NCI-H1417 treated with DMSO at 0.1 percent for 48 hours (cell line): ENCODE measurements around the gene MRPS10.

ENCODE experiments used
- DNase-seq: peaks from one replicate; lab custom pipeline; 2025; lab: John Stamatoyannopoulos, UW

The MRPS10 gene

DNA sequence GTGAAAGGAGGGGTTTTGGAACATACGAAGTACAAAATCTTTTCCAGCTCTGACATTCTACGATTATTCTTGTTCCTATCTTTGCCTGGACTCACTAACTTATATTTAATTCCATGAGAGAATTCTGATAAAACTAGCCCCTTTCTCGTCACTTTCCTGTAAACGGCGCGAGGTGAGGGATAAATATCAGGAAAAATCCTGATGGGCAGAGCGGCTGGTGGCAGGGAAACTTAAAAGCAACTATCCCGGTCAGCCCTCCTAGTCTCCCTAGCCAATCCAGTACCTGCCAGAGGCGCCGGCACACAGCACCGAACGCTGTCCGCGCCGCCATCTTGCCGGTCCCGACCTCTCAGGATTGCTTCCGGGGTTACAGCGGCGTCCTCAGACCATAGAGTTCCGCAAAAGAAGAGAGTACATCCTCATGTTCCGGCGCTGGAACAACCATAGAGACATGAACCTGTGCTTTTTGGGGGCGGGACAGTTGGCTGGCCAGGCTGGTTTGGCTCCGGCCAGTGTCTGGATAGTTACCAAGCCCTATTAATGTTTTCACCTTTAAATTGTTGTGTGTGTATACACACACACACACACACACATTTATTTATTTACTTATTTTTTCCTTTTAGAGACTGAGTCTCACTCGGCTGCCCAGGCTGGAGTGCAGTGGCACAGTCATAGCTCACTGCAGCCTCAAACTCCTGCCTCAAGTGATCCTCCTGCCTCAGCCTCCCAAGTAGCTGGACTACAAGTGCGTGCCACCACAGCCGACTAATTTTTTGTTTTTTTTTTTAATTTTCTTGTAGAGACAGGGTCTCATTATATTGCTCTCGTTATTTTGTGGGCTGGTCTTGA is at the start of gene MRPS10:
Gene MRPS10 (minus strand): TSS at position 343 of the 849 bp plus-strand sequence. CDS start 12 bp downstream, at position 331.
- peak; percentile 86 for DNase-seq

DNA sequence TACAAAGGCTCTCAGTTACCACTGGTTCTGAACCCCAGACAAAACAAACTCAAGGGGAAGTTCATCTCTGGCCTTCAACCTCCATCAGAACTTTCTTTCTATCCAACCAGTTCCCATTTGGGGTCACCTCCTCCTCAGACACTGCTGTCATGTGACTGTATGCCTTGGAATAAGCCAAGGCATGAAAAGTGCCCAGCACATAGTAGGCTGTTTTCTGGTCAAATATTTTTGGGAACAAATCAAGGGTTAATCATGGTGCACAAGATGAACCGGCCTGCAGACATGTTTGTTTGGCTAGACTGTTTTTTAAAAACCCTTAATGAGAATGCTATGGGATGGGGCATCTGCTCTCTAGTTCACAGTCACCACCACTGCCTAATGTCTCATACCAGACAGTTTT is 48.9 kb upstream of the MRPS10 start:
- DNase-seq, result no peak

DNA sequence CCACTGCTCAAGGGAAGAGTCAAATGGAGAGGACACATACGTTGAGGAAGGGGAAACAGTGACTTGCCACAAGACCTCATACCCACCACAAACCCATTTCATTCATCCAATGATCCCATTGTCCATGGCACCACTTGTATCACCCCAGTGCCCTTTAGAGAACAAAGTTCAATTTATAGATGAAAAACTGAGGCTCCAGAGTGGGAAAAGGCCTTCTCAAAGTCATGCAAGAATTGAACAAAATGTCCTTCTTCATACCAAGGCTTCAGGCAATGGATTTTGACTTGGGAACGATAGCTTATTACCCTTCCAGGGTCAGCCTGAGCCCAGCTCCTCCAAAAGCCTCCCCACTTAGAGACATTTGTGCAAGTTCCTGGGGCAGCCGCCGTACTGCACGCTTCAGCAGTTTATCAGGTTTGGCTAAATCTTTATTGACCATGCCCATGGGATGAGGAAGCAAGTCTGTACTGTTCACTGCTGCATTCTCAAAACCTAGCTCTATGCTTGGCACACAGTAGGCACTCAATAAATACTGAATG is 47.3 kb upstream of the MRPS10 start:
- no peak for DNase-seq

GRCh38 chr6:42264162-42264851 is 46.6 kb upstream of the MRPS10 start:
- DNase-seq, result no peak

- no peak for DNase-seq
Measured at GRCh38 chr6:42263165-42263728, 45.6 kb upstream of the MRPS10 start.

DNA sequence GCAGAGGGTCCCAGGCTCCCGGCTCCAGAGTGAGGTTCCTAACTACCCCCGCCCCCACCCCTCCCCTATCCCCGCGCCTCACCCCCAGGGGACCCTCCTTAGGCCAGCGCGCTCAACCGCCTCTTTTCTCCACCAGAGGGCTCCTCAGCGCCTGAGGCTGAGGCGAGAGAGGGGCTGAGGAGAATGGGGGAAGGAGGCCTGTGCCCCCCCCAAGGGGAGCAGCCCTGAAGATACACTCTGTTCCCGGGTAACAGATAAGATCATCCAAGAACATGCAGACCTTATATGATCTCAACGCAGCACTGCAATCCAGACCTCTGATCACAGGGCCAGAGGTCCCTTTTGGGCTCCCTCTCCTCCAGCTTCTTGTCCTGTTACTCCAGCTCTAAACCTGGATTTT is 43.3 kb upstream of the MRPS10 start:
- no peak for DNase-seq

DNA sequence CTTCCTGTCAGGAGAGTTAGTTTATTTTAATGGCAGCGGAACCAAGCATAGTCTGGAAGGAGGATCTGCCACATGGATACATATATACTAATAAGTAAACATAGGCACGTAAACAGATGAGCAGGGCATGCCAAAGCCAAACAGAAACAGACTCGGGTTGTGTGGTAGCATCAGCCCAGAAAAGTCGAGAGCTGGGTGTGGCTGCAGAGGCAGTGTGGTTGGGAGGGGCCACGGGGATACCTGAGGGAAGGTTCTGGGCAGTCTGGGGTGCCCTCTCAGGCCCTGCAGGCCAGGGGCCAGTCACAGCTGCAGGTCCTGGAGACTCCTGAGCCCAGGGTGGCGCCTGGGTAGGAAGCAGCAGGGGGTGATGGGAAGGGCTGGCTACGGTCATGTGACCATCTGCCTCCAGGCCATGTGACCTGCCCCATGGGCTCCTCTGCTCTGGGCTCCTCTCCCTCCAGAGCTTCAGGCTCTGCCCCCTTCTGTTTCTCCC is 42.8 kb upstream of the MRPS10 start:
- no peak for DNase-seq

DNA sequence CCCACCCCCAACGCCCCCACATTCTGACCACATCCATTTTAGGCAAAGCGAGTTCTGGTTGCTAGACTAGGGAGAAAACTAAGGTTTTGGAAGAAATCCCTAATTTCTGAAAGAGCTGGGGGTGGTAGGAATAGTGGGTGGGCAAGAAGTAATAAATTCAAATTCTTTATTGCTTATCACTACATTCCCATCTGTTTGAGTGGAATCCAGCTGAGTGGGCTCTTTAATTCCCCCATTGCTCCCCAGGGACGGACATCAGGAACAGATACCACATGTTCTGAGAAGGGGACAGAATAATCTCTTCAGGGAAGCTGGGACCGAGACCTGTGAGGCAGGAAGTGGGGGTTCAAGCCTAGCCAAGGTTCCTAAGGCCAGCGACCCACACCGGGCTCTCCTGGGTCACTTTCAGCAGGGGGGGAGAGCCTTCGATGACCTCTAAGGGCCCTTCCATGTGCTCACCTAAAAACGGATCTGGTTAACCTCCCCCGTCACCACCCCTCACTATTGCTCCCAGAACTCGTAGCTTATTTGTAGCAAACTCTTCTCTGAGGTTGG is 42.3 kb upstream of the MRPS10 start:
- DNase-seq, result no peak

DNA sequence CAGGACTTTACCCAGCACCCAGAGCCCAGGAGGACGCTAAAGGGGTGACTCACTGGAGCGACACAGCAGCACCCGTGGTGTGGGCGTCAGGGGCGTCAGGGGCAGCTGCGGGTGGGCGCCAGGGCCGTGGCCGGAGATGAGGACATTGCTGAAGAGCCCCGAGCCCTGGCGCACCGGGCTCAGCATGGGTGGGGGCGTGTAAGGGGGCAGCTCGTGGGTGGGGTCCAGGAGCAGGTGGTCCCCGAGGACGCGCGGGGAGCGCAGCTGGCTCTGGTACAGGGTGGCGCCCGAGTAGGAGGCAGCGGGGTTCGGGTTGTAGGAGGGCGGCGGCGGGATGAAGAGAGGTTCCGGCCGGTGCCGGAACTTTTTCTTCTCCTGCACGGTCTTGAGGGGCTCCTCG is 41.6 kb upstream of the MRPS10 start:
- DNase-seq, result no peak

DNA sequence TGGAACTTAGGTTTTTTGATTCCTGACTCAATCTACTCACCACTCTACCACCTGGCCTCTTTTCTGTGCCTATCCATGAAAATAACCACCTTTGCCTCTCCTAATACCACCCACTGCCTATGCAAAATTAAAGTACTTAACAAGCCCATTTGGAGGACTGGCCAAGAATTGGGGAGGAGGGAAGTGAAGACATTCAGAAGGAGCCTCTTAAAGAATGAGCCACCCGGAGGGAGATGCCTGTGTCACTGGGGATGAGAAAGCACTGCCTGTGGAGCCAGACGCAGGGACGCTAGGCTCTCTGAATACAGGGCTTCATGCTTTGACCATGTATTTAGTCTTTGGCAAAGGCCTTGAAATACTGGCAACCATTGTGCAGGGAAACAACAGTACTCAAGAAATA is 40.0 kb upstream of the MRPS10 start:
- no peak for DNase-seq

DNA sequence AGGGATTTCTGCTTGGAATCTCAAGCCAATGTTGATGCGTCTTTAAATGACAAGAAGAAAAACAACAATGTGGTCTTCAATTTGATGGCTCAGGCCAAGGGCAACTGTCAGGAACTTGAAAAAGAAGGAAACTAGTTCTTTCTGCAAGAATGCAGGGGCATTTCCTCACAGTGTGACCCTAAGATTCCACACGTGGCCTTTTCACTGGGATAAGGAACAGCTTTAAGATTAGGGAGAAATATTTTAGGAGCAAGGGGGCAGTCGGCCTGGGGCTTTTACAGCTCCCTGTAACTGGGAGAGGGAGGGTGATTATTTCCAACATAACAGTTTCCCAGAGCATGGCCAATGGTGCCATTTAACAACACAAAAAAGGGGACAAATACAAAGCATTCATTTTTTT is 39.4 kb upstream of the MRPS10 start:
- no peak for DNase-seq

DNA sequence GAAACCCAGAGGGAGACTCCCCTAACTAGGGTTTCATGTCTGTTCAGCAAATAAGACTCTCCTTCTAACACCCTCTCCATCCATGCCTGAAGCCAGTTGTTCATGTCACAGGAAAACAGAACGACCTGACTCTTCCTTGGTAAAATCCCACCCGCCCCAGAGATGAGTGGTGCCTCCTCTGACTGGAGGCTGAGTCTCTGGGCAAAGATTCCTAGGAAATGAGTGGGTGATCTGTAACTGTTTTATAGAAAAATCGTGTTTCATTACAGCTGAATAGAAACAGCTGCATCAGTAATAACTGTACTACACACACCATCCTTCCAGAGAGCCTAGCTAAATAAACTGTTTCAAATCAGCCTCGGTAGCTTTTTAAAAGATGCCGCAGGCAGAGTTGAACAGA is 37.4 kb upstream of the MRPS10 start:
- DNase-seq, result no peak

DNA sequence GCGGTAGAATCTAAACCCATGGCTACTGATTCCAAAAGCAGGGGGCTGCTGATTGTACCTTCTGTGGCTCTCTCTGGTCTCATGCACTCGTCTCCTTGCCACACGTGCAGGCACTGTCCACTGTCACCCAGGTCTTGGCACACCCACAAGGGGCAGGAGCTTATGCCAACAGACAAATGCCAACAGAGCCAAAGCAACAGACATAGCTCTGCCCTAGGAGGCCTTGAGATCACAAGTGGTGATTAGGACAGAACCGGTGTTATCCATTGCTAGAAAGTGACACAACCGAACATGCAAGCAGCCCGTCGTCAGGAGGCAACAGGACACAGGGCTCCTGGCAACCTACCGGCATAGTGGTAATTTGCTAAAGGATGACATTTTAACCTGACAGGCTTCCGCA is 36.8 kb upstream of the MRPS10 start:
- DNase-seq, result no peak

- no peak for DNase-seq
Measured at GRCh38 chr6:42251911-42252637, 34.4 kb upstream of the MRPS10 start.

DNA sequence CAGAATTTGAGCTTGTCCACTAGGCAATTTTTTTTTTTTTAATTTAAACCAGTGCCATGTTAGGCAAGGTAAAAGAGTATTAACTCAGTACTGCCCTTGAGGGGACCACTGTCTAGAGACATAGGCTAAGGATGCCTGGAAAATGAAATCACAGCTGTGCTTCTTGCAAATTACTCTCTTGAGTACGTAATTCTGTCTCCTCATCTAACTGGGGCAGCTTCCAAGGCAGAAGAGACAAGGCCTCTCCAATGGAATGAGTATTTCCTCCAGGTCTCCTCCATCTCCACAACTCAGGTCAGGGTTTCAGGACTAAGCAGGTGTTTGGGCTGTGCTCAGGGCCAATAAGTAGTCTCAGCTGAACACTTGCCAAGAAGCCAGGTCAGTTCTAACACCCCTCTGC is 33.8 kb upstream of the MRPS10 start:
- DNase-seq, result no peak

DNA sequence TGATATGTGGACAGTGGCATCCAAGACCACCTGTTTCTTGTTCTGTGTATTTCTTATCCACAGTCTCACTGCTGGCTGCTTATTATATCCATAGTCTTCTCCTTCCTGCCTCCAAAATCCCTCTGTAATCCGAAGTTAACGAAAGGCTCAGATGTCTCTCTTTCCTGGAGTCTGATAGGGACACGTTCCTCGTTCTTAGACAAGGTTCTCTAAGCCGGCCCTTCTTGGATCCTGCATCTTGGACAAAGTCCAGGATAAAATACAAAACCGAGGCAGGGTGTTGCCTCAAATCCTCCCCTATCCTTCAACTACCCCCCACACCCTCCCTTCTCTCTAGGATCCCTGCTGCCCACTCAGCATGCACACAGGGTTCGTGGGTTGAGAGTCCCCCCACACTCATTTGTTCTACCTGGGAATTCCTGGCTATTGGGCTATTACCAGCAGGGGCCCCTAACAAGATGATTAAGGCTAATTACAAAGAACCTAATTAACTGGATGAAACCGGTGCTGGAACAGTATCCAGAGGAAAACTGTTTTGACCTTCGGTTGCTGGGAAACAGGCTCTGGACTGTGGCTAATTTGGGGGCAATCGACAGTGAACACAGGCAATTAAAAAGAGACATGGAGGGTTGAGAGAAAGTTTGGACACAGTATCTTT is 32.7 kb upstream of the MRPS10 start:
- peak; percentile 7 for DNase-seq

GRCh38 chr6:42249279-42249678 is 31.6 kb upstream of the MRPS10 start:
- no peak for DNase-seq

GRCh38 chr6:42243046-42243445 is 25.4 kb upstream of the MRPS10 start:
- DNase-seq, result no peak

- no peak for DNase-seq
Measured at GRCh38 chr6:42241915-42242314, 24.3 kb upstream of the MRPS10 start.

DNA sequence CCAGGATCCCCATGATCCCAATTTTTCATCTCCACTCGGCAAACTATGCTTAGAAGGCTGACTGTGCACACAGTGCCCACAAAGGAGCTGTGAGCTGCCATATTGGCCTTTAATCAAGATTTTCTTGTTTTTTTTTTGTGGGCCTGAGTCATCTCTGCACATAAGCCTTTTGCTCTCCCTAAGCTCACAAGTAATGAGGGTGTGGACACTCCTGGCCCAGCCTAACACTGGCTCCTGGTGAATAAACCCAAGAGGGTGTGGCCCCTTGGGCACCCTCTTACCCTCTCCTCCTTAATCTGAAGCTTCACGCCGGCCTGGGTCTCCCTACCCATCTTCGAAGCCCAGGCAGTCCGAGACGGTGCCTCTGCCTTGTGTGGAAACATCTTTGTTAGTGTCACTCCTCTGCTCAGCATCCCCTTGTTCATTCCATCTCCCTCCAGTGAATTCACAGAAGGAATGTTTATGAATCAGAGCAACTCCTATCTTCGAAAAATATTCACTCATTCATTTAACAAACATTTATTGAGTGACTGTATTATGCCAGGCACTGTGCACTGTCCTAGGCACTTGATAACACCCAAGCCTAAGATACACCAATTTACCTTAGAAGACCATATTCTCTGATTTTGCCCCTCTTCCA is 22.2 kb upstream of the MRPS10 start:
- DNase-seq, result no peak

GRCh38 chr6:42239333-42239732 is 21.7 kb upstream of the MRPS10 start:
- no peak for DNase-seq
